ENCODE results near the gene ARHGEF3.

DNA sequence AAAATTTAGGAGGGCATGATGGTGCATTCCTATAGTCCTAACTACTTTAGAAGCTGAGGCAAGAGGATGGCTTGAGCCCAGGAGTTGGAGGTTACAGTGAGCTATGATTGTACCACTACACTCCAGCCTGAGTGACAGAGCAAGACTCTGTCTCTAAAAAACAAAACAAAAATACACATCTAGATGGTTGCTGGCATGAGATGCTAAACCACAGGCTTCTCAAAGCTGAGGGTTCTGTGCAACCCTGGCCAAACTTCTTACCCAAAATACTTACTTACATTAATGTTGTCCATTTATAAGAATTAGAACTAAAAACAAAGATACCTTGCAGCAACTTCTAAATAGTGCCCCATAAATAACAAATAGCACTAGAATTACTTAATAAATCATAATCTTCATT is 14.3 kb upstream of the ARHGEF3 start:
- TF ChIP-seq, protein P1, sequence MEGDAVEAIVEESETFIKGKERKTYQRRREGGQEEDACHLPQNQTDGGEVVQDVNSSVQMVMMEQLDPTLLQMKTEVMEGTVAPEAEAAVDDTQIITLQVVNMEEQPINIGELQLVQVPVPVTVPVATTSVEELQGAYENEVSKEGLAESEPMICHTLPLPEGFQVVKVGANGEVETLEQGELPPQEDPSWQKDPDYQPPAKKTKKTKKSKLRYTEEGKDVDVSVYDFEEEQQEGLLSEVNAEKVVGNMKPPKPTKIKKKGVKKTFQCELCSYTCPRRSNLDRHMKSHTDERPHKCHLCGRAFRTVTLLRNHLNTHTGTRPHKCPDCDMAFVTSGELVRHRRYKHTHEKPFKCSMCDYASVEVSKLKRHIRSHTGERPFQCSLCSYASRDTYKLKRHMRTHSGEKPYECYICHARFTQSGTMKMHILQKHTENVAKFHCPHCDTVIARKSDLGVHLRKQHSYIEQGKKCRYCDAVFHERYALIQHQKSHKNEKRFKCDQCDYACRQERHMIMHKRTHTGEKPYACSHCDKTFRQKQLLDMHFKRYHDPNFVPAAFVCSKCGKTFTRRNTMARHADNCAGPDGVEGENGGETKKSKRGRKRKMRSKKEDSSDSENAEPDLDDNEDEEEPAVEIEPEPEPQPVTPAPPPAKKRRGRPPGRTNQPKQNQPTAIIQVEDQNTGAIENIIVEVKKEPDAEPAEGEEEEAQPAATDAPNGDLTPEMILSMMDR (IDR thresholded peaks at IDR 0.05 in 8 of 11, conservative IDR thresholded peaks at IDR 0.05 in 3 of 11), result no peak
- TF ChIP-seq POLR2AphosphoS5 (IDR thresholded peaks at IDR 0.05), result no peak
